ENCODE results near the gene COA1.
"Not testable (repeated sequence)": the region's sequence is repeated elsewhere in the genome, so short reads cannot be mapped to it uniquely, and the experiment has no call there.

Gene COA1

DNA sequence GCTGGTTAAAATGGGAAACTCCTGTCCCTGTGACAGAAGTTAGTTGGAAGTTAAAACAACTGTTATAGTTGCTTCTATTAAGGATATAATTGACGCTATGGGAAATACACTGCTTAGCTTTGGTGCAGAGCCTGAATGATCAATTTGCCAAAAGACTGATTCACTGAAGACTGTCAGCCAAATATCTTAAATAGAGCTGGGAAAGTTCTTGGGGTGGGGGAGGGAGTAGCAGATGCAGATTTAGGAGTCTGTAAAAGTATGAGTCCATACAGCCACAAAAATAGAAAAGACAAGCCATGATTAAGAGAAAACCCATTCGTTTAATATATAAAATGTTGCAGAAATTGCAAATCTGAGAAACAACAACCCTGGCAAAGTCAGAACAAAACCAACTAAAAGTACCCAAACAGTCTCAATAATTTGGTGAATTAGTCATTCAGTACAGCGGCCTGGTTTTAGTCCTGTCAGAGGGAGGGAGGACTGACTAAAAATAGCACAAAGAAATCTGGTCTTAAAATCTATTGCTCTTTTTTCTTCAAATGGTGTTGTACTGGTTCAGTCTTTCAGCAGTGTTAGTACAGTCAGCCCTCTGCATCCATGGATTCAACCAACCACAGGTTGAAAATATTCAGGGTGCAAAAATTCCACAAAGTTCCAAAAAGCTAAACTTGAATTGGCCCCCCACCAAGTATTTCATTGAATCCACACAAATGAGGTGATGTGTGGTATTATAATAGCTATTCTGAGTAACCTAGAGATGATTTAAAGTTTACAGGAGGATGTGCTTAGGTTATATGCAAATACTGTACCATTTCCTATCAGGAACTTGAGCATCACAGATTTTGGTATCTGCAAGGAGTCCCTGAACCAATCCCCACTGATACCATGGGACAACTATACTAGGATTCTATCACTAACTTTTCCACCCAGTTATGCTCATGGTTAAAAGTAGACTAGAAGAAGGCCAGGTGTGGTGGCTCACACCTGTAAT is 116.4 kb downstream of the COA1 start:
- Histone ChIP-seq H3K27me3 (no peaks in the 10 kb centered on the region), H3K36me3 (no peaks in the 10 kb centered on the region; the same call in none of the 2 replicates), H3K9me3 (no peaks in the 10 kb centered on the region), H3K4me3 (ENCODE audit: low read depth, low read length) (no peak overlapping the region), H3K4me1 (peaks cover 3% of the 10 kb centered on the region)
- DNase-seq = no peak
- TF ChIP-seq, protein P1, sequence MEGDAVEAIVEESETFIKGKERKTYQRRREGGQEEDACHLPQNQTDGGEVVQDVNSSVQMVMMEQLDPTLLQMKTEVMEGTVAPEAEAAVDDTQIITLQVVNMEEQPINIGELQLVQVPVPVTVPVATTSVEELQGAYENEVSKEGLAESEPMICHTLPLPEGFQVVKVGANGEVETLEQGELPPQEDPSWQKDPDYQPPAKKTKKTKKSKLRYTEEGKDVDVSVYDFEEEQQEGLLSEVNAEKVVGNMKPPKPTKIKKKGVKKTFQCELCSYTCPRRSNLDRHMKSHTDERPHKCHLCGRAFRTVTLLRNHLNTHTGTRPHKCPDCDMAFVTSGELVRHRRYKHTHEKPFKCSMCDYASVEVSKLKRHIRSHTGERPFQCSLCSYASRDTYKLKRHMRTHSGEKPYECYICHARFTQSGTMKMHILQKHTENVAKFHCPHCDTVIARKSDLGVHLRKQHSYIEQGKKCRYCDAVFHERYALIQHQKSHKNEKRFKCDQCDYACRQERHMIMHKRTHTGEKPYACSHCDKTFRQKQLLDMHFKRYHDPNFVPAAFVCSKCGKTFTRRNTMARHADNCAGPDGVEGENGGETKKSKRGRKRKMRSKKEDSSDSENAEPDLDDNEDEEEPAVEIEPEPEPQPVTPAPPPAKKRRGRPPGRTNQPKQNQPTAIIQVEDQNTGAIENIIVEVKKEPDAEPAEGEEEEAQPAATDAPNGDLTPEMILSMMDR (IDR thresholded peaks at IDR 0.05; ENCODE audit: low read depth, low read length) = no peak

GRCh38 chr7:43612128-43612527 is 117.2 kb downstream of the COA1 start:
- Histone ChIP-seq H3K9me3 (no peaks in the 10 kb centered on the region), H3K27me3 (no peaks in the 10 kb centered on the region), H3K36me3 (no peaks in the 10 kb centered on the region; the same call in 1 of the 2 replicates), H3K4me3 (ENCODE audit: low read depth, low read length) (no peak overlapping the region), H3K4me1 (peaks cover 3% of the 10 kb centered on the region)
- TF ChIP-seq, protein P1 (IDR thresholded peaks at IDR 0.05; ENCODE audit: low read depth, low read length) = no peak
- no peak for DNase-seq

DNA sequence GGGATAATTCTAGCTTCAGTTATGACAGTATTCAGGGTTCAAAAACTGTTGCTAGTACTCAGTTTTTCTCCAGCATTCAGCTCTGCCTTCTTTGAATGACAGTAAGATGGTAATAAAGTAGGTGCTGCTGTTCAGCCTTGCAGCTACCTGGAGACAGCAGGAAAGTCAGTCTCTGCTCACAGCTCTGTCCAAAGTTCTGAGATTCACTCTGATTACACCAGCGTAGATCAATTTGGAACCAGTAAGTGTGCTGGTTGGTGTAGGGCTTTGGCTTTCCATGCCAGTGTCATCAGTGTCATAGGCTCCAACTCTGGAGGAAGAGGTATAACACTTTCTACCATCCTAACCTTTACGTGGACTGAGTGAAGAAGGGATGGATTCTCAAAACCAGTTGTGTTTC is 120.2 kb downstream of the COA1 start:
- peaks cover 3% of the 10 kb centered on the region for H3K4me1 ChIP-seq
- DNase-seq = no peak
- H3K9me3 ChIP-seq = no peaks in the 10 kb centered on the region
- no peak overlapping the region for H3K4me3 ChIP-seq (ENCODE audit: low read depth, low read length)
- TF ChIP-seq, protein P1 (IDR thresholded peaks at IDR 0.05; ENCODE audit: low read depth, low read length) = no peak
- no peaks in the 10 kb centered on the region for H3K27me3 ChIP-seq
- H3K36me3 ChIP-seq = no peaks in the 10 kb centered on the region; the same call in 1 of the 2 replicates

DNA sequence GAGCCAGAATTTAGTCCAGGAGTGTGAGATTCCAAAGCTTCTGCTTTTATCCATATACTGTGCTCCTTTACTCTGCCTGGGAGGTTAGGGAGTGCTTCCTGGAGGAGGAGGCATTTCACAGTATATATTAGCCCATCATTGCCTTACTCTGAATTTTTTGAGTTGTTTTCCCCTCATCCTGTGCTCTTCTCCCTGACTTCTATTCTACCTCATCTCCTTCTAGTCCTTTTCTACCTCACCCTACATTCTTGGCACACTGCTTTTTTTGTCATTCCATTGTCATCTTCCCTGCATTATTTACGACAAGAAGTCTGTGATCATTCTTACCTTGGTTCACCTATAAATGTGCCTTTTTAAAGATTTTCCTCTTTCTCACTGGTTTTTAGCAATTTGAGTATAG is 125.1 kb downstream of the COA1 start:
- no peak for DNase-seq
- TF ChIP-seq, protein P1 (IDR thresholded peaks at IDR 0.05; ENCODE audit: low read depth, low read length) = no peak
- H3K4me1 ChIP-seq = no peaks in the 10 kb centered on the region; the same call in 1 of the 2 replicates
- H3K4me3 ChIP-seq (ENCODE audit: low read depth, low read length) = no peak overlapping the region
- no peaks in the 10 kb centered on the region for H3K36me3 ChIP-seq
- no peaks in the 10 kb centered on the region for H3K9me3 ChIP-seq
- no peaks in the 10 kb centered on the region for H3K27me3 ChIP-seq

DNA sequence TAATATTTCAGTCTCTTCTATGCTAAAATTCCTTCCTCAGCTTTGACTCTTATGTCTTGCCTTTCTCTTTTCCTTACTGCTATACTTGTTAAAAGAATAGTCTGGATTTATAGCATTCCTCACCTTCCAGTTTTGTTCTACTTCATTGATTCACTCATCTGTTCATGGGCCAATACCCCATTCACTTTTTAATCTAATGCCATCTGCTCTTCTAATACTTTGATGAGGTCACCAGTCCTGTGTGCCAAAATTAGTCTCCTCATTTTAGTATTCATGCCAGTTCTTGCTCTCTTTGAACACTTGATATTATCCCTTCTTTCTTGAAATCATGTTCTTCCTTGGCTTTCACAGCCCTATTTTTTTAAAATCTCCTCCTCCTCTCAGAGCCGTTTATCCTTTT is 127.1 kb downstream of the COA1 start:
- no peak for DNase-seq
- H3K4me1 ChIP-seq = no peaks in the 10 kb centered on the region; the same call in 1 of the 2 replicates
- H3K9me3 ChIP-seq = no peaks in the 10 kb centered on the region
- TF ChIP-seq, protein P1 (IDR thresholded peaks at IDR 0.05; ENCODE audit: low read depth, low read length) = no peak
- H3K27me3 ChIP-seq = no peaks in the 10 kb centered on the region
- H3K4me3 ChIP-seq (ENCODE audit: low read depth, low read length) = no peak overlapping the region
- H3K36me3 ChIP-seq = no peaks in the 10 kb centered on the region

DNA sequence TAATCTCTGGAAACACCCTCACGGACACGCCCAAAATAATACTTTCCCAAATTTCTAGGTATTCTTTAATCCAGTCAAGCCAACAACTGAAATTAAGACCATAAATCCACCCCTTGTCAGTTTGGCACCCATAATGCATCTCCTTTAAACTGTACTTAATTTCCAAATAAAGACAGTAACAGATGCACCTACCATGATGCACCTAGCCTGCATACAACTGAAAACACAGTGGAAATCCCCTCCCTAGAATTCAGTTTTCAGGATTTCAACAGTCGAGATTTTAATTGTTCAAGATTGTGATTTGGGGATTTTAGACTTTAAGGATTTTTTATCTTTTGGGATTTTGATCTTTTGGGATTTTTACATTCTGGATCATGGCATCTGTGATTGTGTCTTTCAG is 129.3 kb downstream of the COA1 start:
- no peak for DNase-seq
- no peaks in the 10 kb centered on the region; the same call in 1 of the 2 replicates for H3K4me1 ChIP-seq
- no peaks in the 10 kb centered on the region for H3K9me3 ChIP-seq
- TF ChIP-seq, protein P1 (IDR thresholded peaks at IDR 0.05; ENCODE audit: low read depth, low read length) = no peak
- no peaks in the 10 kb centered on the region for H3K27me3 ChIP-seq
- H3K36me3 ChIP-seq = no peaks in the 10 kb centered on the region
- no peak overlapping the region for H3K4me3 ChIP-seq (ENCODE audit: low read depth, low read length)

- not testable (repeated sequence) for H3K4me3 ChIP-seq (ENCODE audit: low read depth, low read length); H3K36me3 ChIP-seq; H3K9me3 ChIP-seq; H3K27me3 ChIP-seq; H3K4me1 ChIP-seq; DNase-seq
These were observed 132.9 kb downstream of the COA1 start for GRCh38 chr7:43596426-43596825.
